ENCODE results near the gene CELF5.

Gene CELF5

GRCh38 chr19:3274942-3275582 is 50.6 kb downstream of the CELF5 start (continued):
- no peak for TF ChIP-seq ZNF121 (tag by site-specific recombination; IDR thresholded peaks at IDR 0.05)
- TF ChIP-seq ZNF324 (tag by site-specific recombination; IDR thresholded peaks at IDR 0.05) = no peak
- TF ChIP-seq ZSCAN23 (tag by site-specific recombination; IDR thresholded peaks at IDR 0.05) = no peak
- TF ChIP-seq ZSCAN18 (tag by site-specific recombination; IDR thresholded peaks at IDR 0.05) = no peak
- no peak for TF ChIP-seq ZNF48 (tag by site-specific recombination; IDR thresholded peaks at IDR 0.05)
- TF ChIP-seq SP2 (tag by site-specific recombination; IDR thresholded peaks at IDR 0.05) = peak; percentile 17
- peak; percentile 73; the same call in 1 of the 2 replicates for TF ChIP-seq TSHZ1 (tag by site-specific recombination; IDR thresholded peaks at IDR 0.05; ENCODE audit: borderline replicate concordance)
- TF ChIP-seq YY1 (tag by site-specific recombination; IDR thresholded peaks at IDR 0.05) = no peak
- TF ChIP-seq ZSCAN30 (tag by site-specific recombination; IDR thresholded peaks at IDR 0.05) = no peak
- TF ChIP-seq BCL6B (tag by site-specific recombination; IDR thresholded peaks at IDR 0.05) = no peak
- TF ChIP-seq PRDM1 (tag by site-specific recombination; IDR thresholded peaks at IDR 0.05) = peak; percentile 80
- no peak for TF ChIP-seq ZNF677 (tag by site-specific recombination; IDR thresholded peaks at IDR 0.05)
- TF ChIP-seq ZNF654 (tag by site-specific recombination; IDR thresholded peaks at IDR 0.05; ENCODE audit: low read depth) = no peak
- TF ChIP-seq MEIS1 (CRISPR knock-in tag; IDR thresholded peaks at IDR 0.05; ENCODE audit: borderline replicate concordance) = no peak
- no peak for TF ChIP-seq MYNN (tag by site-specific recombination; IDR thresholded peaks at IDR 0.05; ENCODE audit: borderline replicate concordance)
- no peak for TF ChIP-seq PRDM4 (tag by site-specific recombination; IDR thresholded peaks at IDR 0.05)

GRCh38 chr19:3275583-3276340 is 51.3 kb downstream of the CELF5 start:
- Histone ChIP-seq H3K27ac (ENCODE audit: extremely low read depth, low read depth, low read length) (no peak overlapping the region; the same call in 1 of the 2 replicates), H3K4me3 (ENCODE audit: low read depth, low read length) (peak overlapping the region; percentile 55), H3K4me1 (ENCODE audit: control insufficient read depth, insufficient read depth, low read length) (no peaks in the 10 kb centered on the region), H3K9me3 (ENCODE audit: control insufficient read depth, insufficient read depth, low read depth, low read length) (no peaks in the 10 kb centered on the region), H3K36me3 (ENCODE audit: control insufficient read depth in 2 of 2, insufficient read depth in 1 of 2, low read length in 2 of 2) (no peaks in the 10 kb centered on the region)
- ChIA-PET POLR2A (interaction anchor here (0.5 to 2.9 kb wide), 22 partner anchors 9 to 805 kb away, joined by 3 to 60 read pairs (median 3); partner anchors contain the start of genes DOHH and ZNF57), CTCF (interaction anchor here (0.6 to 2.3 kb wide), 17 partner anchors 9 to 1165 kb away, joined by 3 to 28 read pairs (median 4); partner anchors contain the start of gene CELF5)
- TF ChIP-seq ZBTB21 (tag by site-specific recombination; IDR thresholded peaks at IDR 0.05) = no peak
- TF ChIP-seq ZNF2 (tag by site-specific recombination; IDR thresholded peaks at IDR 0.05) = no peak
- TF ChIP-seq ZNF10 (tag by site-specific recombination; IDR thresholded peaks at IDR 0.05) = no peak
- TF ChIP-seq SCRT2 (tag by site-specific recombination; IDR thresholded peaks at IDR 0.05) = no peak
- TF ChIP-seq ZNF354C (tag by site-specific recombination; IDR thresholded peaks at IDR 0.05; ENCODE audit: borderline replicate concordance, low read depth) = no peak
- no peak for TF ChIP-seq ZNF174 (tag by site-specific recombination; IDR thresholded peaks at IDR 0.05)
- TF ChIP-seq ZNF433 (tag by site-specific recombination; IDR thresholded peaks at IDR 0.05; ENCODE audit: low read depth) = no peak
- TF ChIP-seq OSR2 (tag by site-specific recombination; IDR thresholded peaks at IDR 0.05) = no peak
- TF ChIP-seq ZBTB10 (tag by site-specific recombination; IDR thresholded peaks at IDR 0.05) = peak; percentile 79
